ENCODE measurements around the gene CACNA1H. TPM values are rescaled to one million over a fixed set of nuclear protein-coding genes. Genes with fewer than 3 reads are reported as not detected.

CACNA1H gene
- total RNA-seq, 1 experiment from 2014 or later, result 19.7 TPM

DNA sequence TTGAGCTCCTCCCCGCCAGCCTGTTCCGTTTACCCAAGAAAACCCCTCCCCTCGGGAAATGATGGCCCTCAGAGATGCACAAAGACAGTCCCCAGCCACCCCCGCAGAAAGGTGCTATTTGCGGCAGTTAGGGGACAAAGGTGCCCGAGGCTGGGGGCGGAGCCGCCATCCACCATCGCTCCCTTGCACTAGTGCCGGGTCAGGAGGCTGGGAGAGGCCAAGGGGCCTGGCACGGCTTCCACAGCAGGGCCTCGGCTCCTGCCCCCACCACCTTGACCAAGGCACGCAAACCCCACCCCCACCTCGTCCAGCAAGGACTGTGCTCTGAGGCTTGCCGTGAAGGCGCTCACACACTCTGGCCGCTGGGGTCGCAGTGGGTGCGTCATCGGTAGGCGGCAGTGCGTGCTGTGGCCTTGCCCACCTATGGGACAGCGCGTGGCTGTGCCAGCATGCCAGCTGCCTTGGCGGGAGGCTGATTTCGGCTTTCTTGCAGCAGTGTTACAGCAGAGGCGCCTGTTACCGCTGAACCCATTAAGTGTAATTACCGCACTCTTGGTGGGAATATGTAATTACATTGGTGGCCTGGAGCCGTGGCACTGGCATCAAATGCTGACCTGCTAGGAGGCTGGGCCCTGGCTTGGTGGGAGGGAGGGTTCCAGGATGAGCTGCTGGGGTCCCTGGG is 40.4 kb downstream of the CACNA1H start:
- H3K27ac ChIP-seq (ENCODE audit: low read depth, low read length, poor library complexity, severe bottlenecking), result no peak overlapping the region
- ChIA-PET CTCF (interaction anchor here (1.0 kb wide), 1 partner anchor 87 kb away, joined by 3 read pairs; no protein-coding TSS in a partner anchor), POLR2A (ENCODE audit: low non-redundant PET) (no interaction called here)
- no TSS peak for BruUV-seq (replicated peaks)
- no peaks in the 10 kb centered on the region for H3K27me3 ChIP-seq (replicated peaks; ENCODE audit: insufficient read depth, low read depth, low read length, poor library complexity)
- no peaks in the 10 kb centered on the region for H3K9me3 ChIP-seq (ENCODE audit: low read depth, low read length, poor library complexity, severe bottlenecking)
- intact Hi-C loops (cut with micrococcal nuclease; ENCODE audit: unreplicated experiment), result no loop called here
- peak; percentile 57 for DNase-seq (ENCODE audit: low spot score)
- no peaks in the 10 kb centered on the region for H3K36me3 ChIP-seq (ENCODE audit: insufficient read depth, low read length, poor library complexity, severe bottlenecking)
- H3K4me3 ChIP-seq (ENCODE audit: low read depth, low read length, poor library complexity, severe bottlenecking), result no peak overlapping the region
- H3K4me1 ChIP-seq (ENCODE audit: insufficient read depth, low read length, poor library complexity, severe bottlenecking), result peaks cover 10% of the 10 kb centered on the region
- TF ChIP-seq, protein P1, sequence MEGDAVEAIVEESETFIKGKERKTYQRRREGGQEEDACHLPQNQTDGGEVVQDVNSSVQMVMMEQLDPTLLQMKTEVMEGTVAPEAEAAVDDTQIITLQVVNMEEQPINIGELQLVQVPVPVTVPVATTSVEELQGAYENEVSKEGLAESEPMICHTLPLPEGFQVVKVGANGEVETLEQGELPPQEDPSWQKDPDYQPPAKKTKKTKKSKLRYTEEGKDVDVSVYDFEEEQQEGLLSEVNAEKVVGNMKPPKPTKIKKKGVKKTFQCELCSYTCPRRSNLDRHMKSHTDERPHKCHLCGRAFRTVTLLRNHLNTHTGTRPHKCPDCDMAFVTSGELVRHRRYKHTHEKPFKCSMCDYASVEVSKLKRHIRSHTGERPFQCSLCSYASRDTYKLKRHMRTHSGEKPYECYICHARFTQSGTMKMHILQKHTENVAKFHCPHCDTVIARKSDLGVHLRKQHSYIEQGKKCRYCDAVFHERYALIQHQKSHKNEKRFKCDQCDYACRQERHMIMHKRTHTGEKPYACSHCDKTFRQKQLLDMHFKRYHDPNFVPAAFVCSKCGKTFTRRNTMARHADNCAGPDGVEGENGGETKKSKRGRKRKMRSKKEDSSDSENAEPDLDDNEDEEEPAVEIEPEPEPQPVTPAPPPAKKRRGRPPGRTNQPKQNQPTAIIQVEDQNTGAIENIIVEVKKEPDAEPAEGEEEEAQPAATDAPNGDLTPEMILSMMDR (conservative IDR thresholded peaks at IDR 0.05; ENCODE audit: low read depth, low read length), result no peak
- no peak for TF ChIP-seq EZH2 (IDR thresholded peaks at IDR 0.05; ENCODE audit: borderline replicate concordance, low read depth, low read length, poor library complexity, severe bottlenecking)

DNA sequence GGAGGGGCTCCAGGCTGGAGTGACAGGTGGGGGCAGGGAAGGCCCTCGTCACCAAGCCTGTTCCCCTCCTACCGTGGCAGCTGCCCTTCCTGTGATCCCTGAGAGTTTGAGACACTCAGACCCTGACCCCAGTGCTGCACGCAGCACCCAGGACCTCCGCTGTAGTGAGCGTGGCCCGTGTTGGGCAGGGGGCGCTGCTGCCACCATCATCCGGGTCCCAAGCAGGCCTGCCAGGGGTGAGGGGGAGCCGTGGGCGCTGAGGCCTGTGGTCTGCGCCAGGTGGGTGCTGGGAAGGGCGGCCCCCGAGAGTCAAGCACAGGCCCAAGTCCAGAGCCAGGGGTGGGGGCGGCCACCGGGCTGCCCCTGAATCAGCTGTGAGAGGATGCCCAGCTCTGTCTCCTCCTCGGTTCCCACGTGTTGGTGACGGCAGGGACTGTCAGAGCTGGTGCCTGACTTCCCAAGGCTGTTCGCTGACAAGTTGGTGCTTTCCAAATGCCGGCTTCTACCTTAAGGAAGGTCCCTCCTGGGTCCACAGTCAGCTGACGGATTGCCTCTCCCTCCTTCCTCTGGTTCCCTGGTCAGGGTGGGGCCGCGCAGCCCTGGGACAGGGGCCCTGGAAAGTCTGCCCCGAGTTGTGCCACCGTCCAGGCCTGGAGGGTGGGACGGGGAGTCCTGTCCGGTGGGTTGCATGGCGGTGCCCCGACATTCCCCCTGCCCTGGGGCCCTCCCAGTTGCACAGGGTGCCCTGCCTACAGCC is 41.1 kb downstream of the CACNA1H start:
- ChIA-PET CTCF (interaction anchor here (1.0 kb wide), 1 partner anchor 88 kb away, joined by 3 read pairs; no protein-coding TSS in a partner anchor), POLR2A (ENCODE audit: low non-redundant PET) (no interaction called here)
- no TSS peak for BruUV-seq (replicated peaks)
- no peaks in the 10 kb centered on the region for H3K27me3 ChIP-seq (replicated peaks; ENCODE audit: insufficient read depth, low read depth, low read length, poor library complexity)
- no peak for DNase-seq (ENCODE audit: low spot score)
- peaks cover 10% of the 10 kb centered on the region for H3K4me1 ChIP-seq (ENCODE audit: insufficient read depth, low read length, poor library complexity, severe bottlenecking)
- H3K27ac ChIP-seq (ENCODE audit: low read depth, low read length, poor library complexity, severe bottlenecking), result no peak overlapping the region
- no peaks in the 10 kb centered on the region for H3K9me3 ChIP-seq (ENCODE audit: low read depth, low read length, poor library complexity, severe bottlenecking)
- H3K36me3 ChIP-seq (ENCODE audit: insufficient read depth, low read length, poor library complexity, severe bottlenecking), result no peaks in the 10 kb centered on the region
- H3K4me3 ChIP-seq (ENCODE audit: low read depth, low read length, poor library complexity, severe bottlenecking), result no peak overlapping the region
- no peak for TF ChIP-seq EZH2 (IDR thresholded peaks at IDR 0.05; ENCODE audit: borderline replicate concordance, low read depth, low read length, poor library complexity, severe bottlenecking)
- TF ChIP-seq, protein P1 (conservative IDR thresholded peaks at IDR 0.05; ENCODE audit: low read depth, low read length), result no peak
- intact Hi-C loops (cut with micrococcal nuclease; ENCODE audit: unreplicated experiment), result loop anchor here (1.0 kb wide), 1 partner anchor 88 kb away; no protein-coding TSS in a partner anchor

DNA sequence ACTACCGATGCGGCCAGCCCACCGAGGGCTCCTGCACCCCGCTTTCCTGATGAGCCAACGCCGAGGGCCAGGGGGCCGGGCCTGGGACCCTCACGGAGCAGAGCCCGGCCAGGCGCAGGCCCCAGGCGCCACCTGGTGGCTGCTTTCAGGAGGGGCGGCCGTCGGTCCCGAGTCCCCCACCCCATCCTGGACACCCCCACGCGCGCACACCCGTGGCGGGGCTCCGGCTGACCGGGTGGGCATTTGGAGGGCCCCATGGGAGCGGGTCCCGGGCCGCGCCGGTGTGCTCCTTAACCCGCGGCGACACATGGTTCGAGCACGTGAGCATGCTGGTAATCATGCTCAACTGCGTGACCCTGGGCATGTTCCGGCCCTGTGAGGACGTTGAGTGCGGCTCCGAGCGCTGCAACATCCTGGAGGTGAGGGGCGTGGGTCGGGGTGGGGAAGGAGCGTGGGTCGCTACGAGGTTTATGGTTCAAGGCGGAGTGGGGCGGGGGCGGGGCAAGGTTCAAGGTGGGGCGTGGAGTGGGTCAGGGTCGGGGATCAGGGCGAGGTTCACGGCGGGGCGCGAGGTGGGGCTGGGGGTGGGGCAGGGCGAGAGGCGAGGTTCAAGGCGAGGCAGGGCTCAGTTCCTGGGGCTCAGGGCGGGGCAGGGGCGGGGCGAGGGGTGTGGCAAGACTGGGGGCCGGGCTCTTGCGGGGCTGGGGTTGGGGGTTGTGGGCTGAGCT is 41.9 kb downstream of the CACNA1H start:
- intact Hi-C loops (cut with micrococcal nuclease; ENCODE audit: unreplicated experiment), result loop anchor here (1.0 kb wide), 1 partner anchor 89 kb away; no protein-coding TSS in a partner anchor
- H3K4me1 ChIP-seq (ENCODE audit: insufficient read depth, low read length, poor library complexity, severe bottlenecking), result peaks cover 10% of the 10 kb centered on the region
- BruUV-seq (replicated peaks), result no TSS peak
- no peaks in the 10 kb centered on the region for H3K9me3 ChIP-seq (ENCODE audit: low read depth, low read length, poor library complexity, severe bottlenecking)
- H3K4me3 ChIP-seq (ENCODE audit: low read depth, low read length, poor library complexity, severe bottlenecking), result no peak overlapping the region
- no peaks in the 10 kb centered on the region for H3K27me3 ChIP-seq (replicated peaks; ENCODE audit: insufficient read depth, low read depth, low read length, poor library complexity)
- TF ChIP-seq, protein P1 (conservative IDR thresholded peaks at IDR 0.05; ENCODE audit: low read depth, low read length), result peak; percentile 88
- TF ChIP-seq EZH2 (IDR thresholded peaks at IDR 0.05; ENCODE audit: borderline replicate concordance, low read depth, low read length, poor library complexity, severe bottlenecking), result no peak
- ChIA-PET POLR2A (ENCODE audit: low non-redundant PET) (no interaction called here), CTCF (interaction anchor here (1.0 kb wide), 1 partner anchor 89 kb away, joined by 3 read pairs; no protein-coding TSS in a partner anchor)
- no peak overlapping the region for H3K27ac ChIP-seq (ENCODE audit: low read depth, low read length, poor library complexity, severe bottlenecking)
- no peaks in the 10 kb centered on the region for H3K36me3 ChIP-seq (ENCODE audit: insufficient read depth, low read length, poor library complexity, severe bottlenecking)
- DNase-seq (ENCODE audit: low spot score), result no peak

Measured in A673 (cell line).